ENCODE data around the gene AFF3. TPM values are rescaled to one million over a fixed set of nuclear protein-coding genes. Genes with fewer than 3 reads are reported as not detected.

AFF3 gene
- total RNA-seq, 4 donors from 2014 or later: 3.1 to 5.0 (median 3.7) TPM

DNA sequence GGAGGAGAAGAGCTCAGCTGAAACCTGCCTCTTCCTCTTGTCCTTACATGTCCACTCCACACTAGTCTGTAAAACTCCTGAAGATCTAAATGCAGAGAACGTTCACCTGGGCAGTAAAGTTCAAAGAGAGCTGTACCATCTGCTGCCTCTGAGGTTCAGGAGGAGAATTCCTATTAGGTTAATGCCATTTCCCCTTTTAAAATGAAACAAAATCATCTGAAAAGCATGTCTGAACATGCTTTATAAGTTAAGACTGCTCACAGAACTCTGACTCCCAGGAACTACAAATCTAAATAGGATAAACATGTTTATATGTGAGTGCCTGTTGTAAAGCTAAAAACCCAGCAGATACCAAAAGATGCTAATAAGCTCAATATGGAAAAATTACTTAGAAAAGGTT, 164.4 kb downstream of the AFF3 start:
- 75% methylated on average over 1 of the region's 1 CpG for WGBS
- Histone ChIP-seq H3K36me3 (no peaks in the 10 kb centered on the region), H3K9me3 (no peaks in the 10 kb centered on the region), H3K27me3 (no peaks in the 10 kb centered on the region), H3K4me1 (no peaks in the 10 kb centered on the region), H3K4me3 (no peak overlapping the region), H3K27ac (no peak overlapping the region)
- DNase-seq (ENCODE audit: low spot score in 2 of 2): no peak
- TF ChIP-seq POLR2A (IDR thresholded peaks at IDR 0.05) (no peak), EP300 (IDR thresholded peaks at IDR 0.05) (no peak), POLR2AphosphoS5 (IDR thresholded peaks at IDR 0.05) (no peak)
- TF ChIP-seq, protein P1, sequence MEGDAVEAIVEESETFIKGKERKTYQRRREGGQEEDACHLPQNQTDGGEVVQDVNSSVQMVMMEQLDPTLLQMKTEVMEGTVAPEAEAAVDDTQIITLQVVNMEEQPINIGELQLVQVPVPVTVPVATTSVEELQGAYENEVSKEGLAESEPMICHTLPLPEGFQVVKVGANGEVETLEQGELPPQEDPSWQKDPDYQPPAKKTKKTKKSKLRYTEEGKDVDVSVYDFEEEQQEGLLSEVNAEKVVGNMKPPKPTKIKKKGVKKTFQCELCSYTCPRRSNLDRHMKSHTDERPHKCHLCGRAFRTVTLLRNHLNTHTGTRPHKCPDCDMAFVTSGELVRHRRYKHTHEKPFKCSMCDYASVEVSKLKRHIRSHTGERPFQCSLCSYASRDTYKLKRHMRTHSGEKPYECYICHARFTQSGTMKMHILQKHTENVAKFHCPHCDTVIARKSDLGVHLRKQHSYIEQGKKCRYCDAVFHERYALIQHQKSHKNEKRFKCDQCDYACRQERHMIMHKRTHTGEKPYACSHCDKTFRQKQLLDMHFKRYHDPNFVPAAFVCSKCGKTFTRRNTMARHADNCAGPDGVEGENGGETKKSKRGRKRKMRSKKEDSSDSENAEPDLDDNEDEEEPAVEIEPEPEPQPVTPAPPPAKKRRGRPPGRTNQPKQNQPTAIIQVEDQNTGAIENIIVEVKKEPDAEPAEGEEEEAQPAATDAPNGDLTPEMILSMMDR (IDR thresholded peaks at IDR 0.05): no peak

DNA sequence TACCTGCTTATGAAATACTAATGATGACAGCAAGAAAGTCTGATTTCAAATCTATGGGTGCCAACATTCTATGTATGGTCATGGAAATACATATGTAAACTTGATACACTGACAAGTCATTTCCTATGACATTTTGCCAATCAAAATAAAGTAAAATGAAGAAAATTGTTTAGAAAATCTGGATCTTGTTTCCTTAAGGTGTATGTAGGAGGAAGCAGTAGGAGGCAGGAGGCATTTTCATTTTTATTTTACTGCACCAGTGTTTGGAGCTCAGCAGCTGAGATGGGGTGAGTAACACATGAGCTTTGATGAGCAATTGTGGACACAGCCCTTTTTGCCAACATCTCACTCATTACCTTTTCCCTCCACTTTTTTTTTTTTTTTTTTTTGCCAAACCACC, 167.0 kb downstream of the AFF3 start:
- no peak overlapping the region for H3K4me3 ChIP-seq
- no peak overlapping the region for H3K27ac ChIP-seq
- H3K4me1 ChIP-seq: no peaks in the 10 kb centered on the region
- no peak for TF ChIP-seq POLR2AphosphoS5 (IDR thresholded peaks at IDR 0.05)
- TF ChIP-seq, protein P1 (IDR thresholded peaks at IDR 0.05): no peak
- no peak for TF ChIP-seq POLR2A (IDR thresholded peaks at IDR 0.05)
- no peak for TF ChIP-seq EP300 (IDR thresholded peaks at IDR 0.05)
- H3K36me3 ChIP-seq: no peaks in the 10 kb centered on the region
- DNase-seq (ENCODE audit: low spot score in 2 of 2): no peak
- no peaks in the 10 kb centered on the region for H3K27me3 ChIP-seq
- H3K9me3 ChIP-seq: no peaks in the 10 kb centered on the region

DNA sequence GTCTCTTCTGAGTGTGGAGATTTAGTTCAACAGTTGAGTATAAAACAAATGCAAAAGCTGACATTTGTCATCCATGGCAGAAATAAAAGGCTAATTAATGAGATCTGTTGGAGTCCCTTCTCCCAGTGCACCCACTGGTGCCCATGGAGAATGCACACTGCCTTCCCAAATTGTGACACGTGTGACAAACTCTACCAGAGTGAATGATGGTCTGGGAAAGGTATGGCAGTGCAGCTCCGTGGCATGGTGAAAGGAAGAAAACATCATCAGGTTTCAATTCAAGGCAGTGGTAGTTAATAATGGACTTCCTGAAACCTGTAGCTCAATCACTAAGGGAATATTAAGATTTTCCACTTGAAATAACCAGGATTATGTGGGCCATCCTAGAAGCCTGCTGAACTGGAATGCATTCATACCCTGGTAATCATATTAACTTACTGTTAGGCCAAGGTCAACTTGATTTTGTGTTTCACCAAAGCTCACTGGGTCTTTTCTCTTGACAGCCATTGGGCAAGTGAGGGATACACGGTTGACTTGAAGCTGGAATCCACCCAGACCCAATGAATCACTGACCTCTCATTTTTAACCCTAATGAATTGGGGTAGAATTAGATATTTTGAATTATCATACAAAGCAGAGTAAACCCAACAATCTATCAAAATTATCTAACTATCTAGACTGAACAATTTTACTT, 167.6 kb downstream of the AFF3 start:
- no peaks in the 10 kb centered on the region for H3K36me3 ChIP-seq
- no peak overlapping the region for H3K27ac ChIP-seq
- no peak overlapping the region for H3K4me3 ChIP-seq
- no peak for DNase-seq (ENCODE audit: low spot score in 2 of 2)
- H3K9me3 ChIP-seq: no peaks in the 10 kb centered on the region
- TF ChIP-seq EP300 (IDR thresholded peaks at IDR 0.05): no peak
- TF ChIP-seq POLR2A (IDR thresholded peaks at IDR 0.05): no peak
- TF ChIP-seq, protein P1 (IDR thresholded peaks at IDR 0.05): no peak
- TF ChIP-seq POLR2AphosphoS5 (IDR thresholded peaks at IDR 0.05): no peak
- H3K4me1 ChIP-seq: no peaks in the 10 kb centered on the region
- WGBS: 76% methylated on average over 3 of the region's 3 CpGs
- H3K27me3 ChIP-seq: no peaks in the 10 kb centered on the region

DNA sequence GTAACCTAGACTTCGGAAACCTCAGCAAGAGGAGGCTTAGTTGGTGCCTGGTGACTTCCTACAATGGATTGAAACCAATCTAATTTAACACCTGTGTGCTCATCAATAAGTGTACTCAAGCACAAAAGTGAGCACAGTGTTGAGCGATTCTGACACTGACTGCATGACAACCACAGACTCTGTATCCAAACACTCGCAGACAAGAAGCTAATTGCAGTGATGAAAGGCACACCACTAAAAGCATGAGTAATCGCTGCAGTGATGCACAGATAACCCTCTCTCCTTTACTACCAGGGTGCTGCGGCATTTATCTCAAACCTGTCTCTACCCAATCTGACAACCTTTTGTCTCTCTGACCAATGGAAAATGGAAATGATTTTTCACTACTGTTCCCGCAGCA, 168.1 kb downstream of the AFF3 start:
- Histone ChIP-seq H3K4me1 (no peaks in the 10 kb centered on the region), H3K27me3 (no peaks in the 10 kb centered on the region), H3K36me3 (no peaks in the 10 kb centered on the region), H3K27ac (no peak overlapping the region), H3K9me3 (no peaks in the 10 kb centered on the region), H3K4me3 (no peak overlapping the region)
- TF ChIP-seq POLR2A (IDR thresholded peaks at IDR 0.05) (no peak), POLR2AphosphoS5 (IDR thresholded peaks at IDR 0.05) (no peak)
- TF ChIP-seq, protein P1 (IDR thresholded peaks at IDR 0.05): no peak
- 89% methylated on average over 6 of the region's 6 CpGs for WGBS
- DNase-seq (ENCODE audit: low spot score in 2 of 2): no peak

DNA sequence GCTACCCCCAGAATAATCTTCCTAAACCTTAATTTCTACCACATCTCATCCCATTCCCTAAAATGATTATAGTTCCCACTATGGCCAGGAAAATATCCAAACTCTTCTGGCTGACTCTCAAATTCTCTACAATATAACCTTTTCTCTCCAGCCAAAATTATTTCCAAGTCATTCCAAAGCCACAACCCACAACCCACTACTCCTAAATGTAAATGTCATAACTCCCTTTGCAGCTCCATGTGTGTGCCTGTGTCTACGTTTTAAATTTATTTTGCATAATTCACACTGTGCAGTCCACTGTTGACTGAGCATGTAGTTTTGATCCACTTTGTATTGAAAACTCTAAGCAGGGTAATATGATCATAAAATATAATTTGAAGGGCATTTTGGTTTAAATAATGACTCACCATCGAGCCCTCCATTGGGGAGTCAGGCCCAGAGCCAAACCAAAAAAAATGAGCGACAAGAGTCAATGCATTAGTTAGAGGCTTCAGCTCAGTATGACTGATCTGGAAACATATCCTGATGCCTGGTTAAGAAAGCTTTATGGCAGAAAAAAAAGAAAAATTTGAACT, 171.0 kb downstream of the AFF3 start:
- no peaks in the 10 kb centered on the region for H3K9me3 ChIP-seq
- TF ChIP-seq, protein P1 (IDR thresholded peaks at IDR 0.05): no peak
- TF ChIP-seq EP300 (IDR thresholded peaks at IDR 0.05) (no peak), POLR2AphosphoS5 (IDR thresholded peaks at IDR 0.05) (no peak), POLR2A (IDR thresholded peaks at IDR 0.05) (no peak)
- H3K27ac ChIP-seq: no peak overlapping the region
- no peak for DNase-seq (ENCODE audit: low spot score in 2 of 2)
- H3K4me1 ChIP-seq: no peaks in the 10 kb centered on the region
- no peak overlapping the region for H3K4me3 ChIP-seq
- WGBS: 65% methylated on average over 3 of the region's 3 CpGs
- no peaks in the 10 kb centered on the region for H3K36me3 ChIP-seq
- H3K27me3 ChIP-seq: no peaks in the 10 kb centered on the region
